SU-DHL-6 (cell line): ENCODE measurements around the gene CYB5B.

Experiments used
- H2AFZ ChIP-seq: fragments of 200-600 bp; sonication (generic); 2 replicates; pipeline ENCODE4 v1.6.1; 2014; ENCODE audit warnings: low read depth, mild to moderate bottlenecking, moderate library complexity, mixed read lengths, antibody characterized with exemption, low read length; ENCODE audit not compliant: severe bottlenecking
- H3F3A ChIP-seq: fragments of 200-600 bp; shearing (Covaris generic); 2 replicates; pipeline ENCODE4 v1.6.0; 2016; ENCODE audit warnings: antibody characterized with exemption, mild to moderate bottlenecking; ENCODE audit not compliant: insufficient read depth
- H3K27ac ChIP-seq: fragments of 200-600 bp; sonication (generic); 2 replicates; pipeline ENCODE4 v1.5.1; 2016; ENCODE audit warnings: low read depth, mild to moderate bottlenecking, low read length, moderate library complexity, mixed read lengths
- H3K27me3 ChIP-seq: fragments of 200-600 bp; sonication (generic), shearing (Covaris generic); 2 replicates; pipeline ENCODE4 v1.6.0; 2014; ENCODE audit warnings: mild to moderate bottlenecking, low read length
- H3K36me3 ChIP-seq: fragments of 200-600 bp; sonication (generic); 2 replicates; pipeline ENCODE4 v1.6.1; 2014; ENCODE audit warnings: mild to moderate bottlenecking, low read length, mixed read lengths
- H3K4me2 ChIP-seq: fragments of 300-600, 200-600 bp; shearing (Covaris generic), sonication (generic); 2 replicates; pipeline ENCODE4 v1.6.0; 2014; ENCODE audit warnings: low read length, low read depth, mild to moderate bottlenecking; ENCODE audit not compliant: poor library complexity, severe bottlenecking
- H3K4me3 ChIP-seq: fragments of 200-600 bp; sonication (generic); 2 replicates; pipeline ENCODE4 v1.5.1; 2014; ENCODE audit warnings: antibody characterized with exemption, low read length, mild to moderate bottlenecking, mixed read lengths; ENCODE audit not compliant: insufficient read depth, poor library complexity, severe bottlenecking
- H3K79me2 ChIP-seq: fragments of 200-600 bp; sonication (generic); 2 replicates; pipeline ENCODE4 v1.6.1; 2014; ENCODE audit warnings: mild to moderate bottlenecking, low read length, moderate library complexity; ENCODE audit not compliant: insufficient read depth
- H3K9ac ChIP-seq: fragments of 200-600 bp; sonication (generic); 2 replicates; pipeline ENCODE4 v1.7.0; 2014; ENCODE audit warnings: mild to moderate bottlenecking, low read length
- H3K9me2 ChIP-seq: fragments of 200-600 bp; sonication (generic); replicated peaks from 2 replicates; pipeline ENCODE4 v1.6.1; 2014; ENCODE audit warnings: low read length; ENCODE audit not compliant: insufficient read depth
- H3K9me3 ChIP-seq: fragments of 200-600 bp; sonication (generic); 2 replicates; pipeline ENCODE4 v1.6.1; 2014; ENCODE audit warnings: low read length, mixed read lengths; ENCODE audit not compliant: insufficient read depth
- H4K20me1 ChIP-seq: fragments of 200-600 bp; sonication (generic); 2 replicates; pipeline ENCODE4 v1.6.1; 2014; ENCODE audit warnings: low read depth, mild to moderate bottlenecking, antibody characterized with exemption, low read length, moderate library complexity, mixed read lengths
- CTCF ChIP-seq: fragments of 200-600 bp; sonication (generic); IDR thresholded peaks from one replicate; pipeline ENCODE4 v1.5.1; 2017; ENCODE audit warnings: antibody characterized with exemption, mild to moderate bottlenecking, low read length, moderate library complexity; ENCODE audit not compliant: insufficient read depth, poor library complexity, severe bottlenecking
- EZH2phosphoT487 ChIP-seq: fragments of 200-600 bp; sonication (generic), shearing (Covaris generic); conservative IDR thresholded peaks from 2 replicates; pipeline ENCODE4 v1.6.1; 2018; ENCODE audit warnings: mild to moderate bottlenecking, antibody characterized with exemption, low read length, moderate library complexity, mixed read lengths

CYB5B gene

GRCh38 chr16:69453936-69454335, 29.5 kb downstream of the CYB5B start:
- H3K36me3 ChIP-seq = peaks cover 25% of the 10 kb centered on the region
- no peak for TF ChIP-seq CTCF
- TF ChIP-seq EZH2phosphoT487 = no peak
- no peak overlapping the region for H3K9ac ChIP-seq
- H3K9me2 ChIP-seq = no peaks in the 10 kb centered on the region
- H3K27ac ChIP-seq = no peak overlapping the region
- H3F3A ChIP-seq = no peaks in the 10 kb centered on the region
- no peaks in the 10 kb centered on the region for H3K27me3 ChIP-seq
- H3K4me3 ChIP-seq = no peak overlapping the region
- H3K79me2 ChIP-seq = no peaks in the 10 kb centered on the region
- no peaks in the 10 kb centered on the region for H4K20me1 ChIP-seq
- H3K4me2 ChIP-seq = no peak overlapping the region
- H3K9me3 ChIP-seq = no peaks in the 10 kb centered on the region
- no peak overlapping the region for H2AFZ ChIP-seq

- Histone ChIP-seq H2AFZ (no peak overlapping the region), H3K9me3 (no peaks in the 10 kb centered on the region), H3K27ac (no peak overlapping the region), H3K36me3 (peaks cover 15% of the 10 kb centered on the region; the same call in 1 of the 2 replicates), H3K79me2 (no peaks in the 10 kb centered on the region), H3K4me2 (no peak overlapping the region), H3K9ac (no peak overlapping the region), H3K9me2 (no peaks in the 10 kb centered on the region), H3K4me3 (no peak overlapping the region), H3K27me3 (no peaks in the 10 kb centered on the region), H3F3A (no peaks in the 10 kb centered on the region), H4K20me1 (no peaks in the 10 kb centered on the region)
- no peak for TF ChIP-seq EZH2phosphoT487
- no peak for TF ChIP-seq CTCF
Measured at GRCh38 chr16:69463876-69464275, 39.5 kb downstream of the CYB5B start.

- no peak overlapping the region for H2AFZ ChIP-seq
- H3K4me2 ChIP-seq = no peak overlapping the region
- H3F3A ChIP-seq = no peaks in the 10 kb centered on the region
- H4K20me1 ChIP-seq = no peaks in the 10 kb centered on the region
- no peak overlapping the region for H3K9ac ChIP-seq
- H3K9me2 ChIP-seq = no peaks in the 10 kb centered on the region
- peaks cover 11% of the 10 kb centered on the region; the same call in 1 of the 2 replicates for H3K36me3 ChIP-seq
- no peaks in the 10 kb centered on the region for H3K79me2 ChIP-seq
- H3K27me3 ChIP-seq = no peaks in the 10 kb centered on the region
- H3K9me3 ChIP-seq = no peaks in the 10 kb centered on the region
- no peak overlapping the region for H3K4me3 ChIP-seq
- TF ChIP-seq EZH2phosphoT487 (no peak), CTCF (no peak)
- H3K27ac ChIP-seq = no peak overlapping the region
Measured at GRCh38 chr16:69465083-69465721, 40.8 kb downstream of the CYB5B start.
